ENCODE results near the gene BTG4. TPM values are rescaled to one million over a fixed set of nuclear protein-coding genes. Genes with fewer than 3 reads are reported as not detected.
A peak's percentile ranks its signal among the peaks of the same experiment; 100 is the strongest.

The BTG4 gene
- total RNA-seq, 1 experiment from 2014 or later: not detected

DNA sequence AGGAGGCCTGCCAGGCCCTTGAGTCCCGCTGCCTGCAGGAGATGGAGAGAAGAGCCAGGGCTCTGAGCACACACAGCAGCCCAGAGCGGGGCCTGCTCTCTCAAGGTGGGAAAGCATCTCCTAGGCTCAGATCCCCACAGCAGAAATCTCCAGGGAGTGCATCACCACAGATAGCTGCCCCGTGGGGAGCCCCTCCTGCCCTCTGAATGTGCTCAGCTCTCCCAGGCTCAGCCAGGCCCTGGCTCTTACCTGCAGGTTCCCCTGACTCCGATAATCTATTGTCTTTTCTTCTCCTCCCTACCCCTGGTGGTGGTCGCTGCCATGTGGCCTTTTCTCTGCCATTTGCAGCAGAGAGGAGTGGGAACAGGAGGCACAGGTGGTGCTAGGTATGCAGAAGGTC is 49.9 kb downstream of the BTG4 start:
- Mint-ChIP-seq H3K9me3 (no peaks in the 10 kb centered on the region), H3K4me3 (no peak overlapping the region), H3K36me3 (no peaks in the 10 kb centered on the region), H3K4me1 (no peaks in the 10 kb centered on the region), H3K27ac (no peak overlapping the region), H3K27me3 (ENCODE audit: low read depth) (no peaks in the 10 kb centered on the region; the same call in 1 of the 2 replicates)
- peak; percentile 51 for ATAC-seq
- ChIA-PET CTCF (interaction anchor here (1.2 kb wide), 1 partner anchor 34 kb away, joined by 5 read pairs; no protein-coding TSS in a partner anchor), POLR2A (no interaction called here)
- TF ChIP-seq, protein P1, sequence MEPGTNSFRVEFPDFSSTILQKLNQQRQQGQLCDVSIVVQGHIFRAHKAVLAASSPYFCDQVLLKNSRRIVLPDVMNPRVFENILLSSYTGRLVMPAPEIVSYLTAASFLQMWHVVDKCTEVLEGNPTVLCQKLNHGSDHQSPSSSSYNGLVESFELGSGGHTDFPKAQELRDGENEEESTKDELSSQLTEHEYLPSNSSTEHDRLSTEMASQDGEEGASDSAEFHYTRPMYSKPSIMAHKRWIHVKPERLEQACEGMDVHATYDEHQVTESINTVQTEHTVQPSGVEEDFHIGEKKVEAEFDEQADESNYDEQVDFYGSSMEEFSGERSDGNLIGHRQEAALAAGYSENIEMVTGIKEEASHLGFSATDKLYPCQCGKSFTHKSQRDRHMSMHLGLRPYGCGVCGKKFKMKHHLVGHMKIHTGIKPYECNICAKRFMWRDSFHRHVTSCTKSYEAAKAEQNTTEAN (CRISPR knock-in tag; IDR thresholded peaks at IDR 0.05): no peak
- TF ChIP-seq, protein P2, sequence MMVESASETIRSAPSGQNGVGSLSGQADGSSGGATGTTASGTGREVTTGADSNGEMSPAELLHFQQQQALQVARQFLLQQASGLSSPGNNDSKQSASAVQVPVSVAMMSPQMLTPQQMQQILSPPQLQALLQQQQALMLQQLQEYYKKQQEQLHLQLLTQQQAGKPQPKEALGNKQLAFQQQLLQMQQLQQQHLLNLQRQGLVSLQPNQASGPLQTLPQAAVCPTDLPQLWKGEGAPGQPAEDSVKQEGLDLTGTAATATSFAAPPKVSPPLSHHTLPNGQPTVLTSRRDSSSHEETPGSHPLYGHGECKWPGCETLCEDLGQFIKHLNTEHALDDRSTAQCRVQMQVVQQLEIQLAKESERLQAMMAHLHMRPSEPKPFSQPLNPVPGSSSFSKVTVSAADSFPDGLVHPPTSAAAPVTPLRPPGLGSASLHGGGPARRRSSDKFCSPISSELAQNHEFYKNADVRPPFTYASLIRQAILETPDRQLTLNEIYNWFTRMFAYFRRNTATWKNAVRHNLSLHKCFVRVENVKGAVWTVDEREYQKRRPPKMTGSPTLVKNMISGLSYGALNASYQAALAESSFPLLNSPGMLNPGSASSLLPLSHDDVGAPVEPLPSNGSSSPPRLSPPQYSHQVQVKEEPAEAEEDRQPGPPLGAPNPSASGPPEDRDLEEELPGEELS (CRISPR knock-in tag; IDR thresholded peaks at IDR 0.05): no peak
- TF ChIP-seq JAZF1 (CRISPR knock-in tag; IDR thresholded peaks at IDR 0.05) (no peak), NR2C2 (CRISPR knock-in tag; IDR thresholded peaks at IDR 0.05) (no peak), ZNF219 (CRISPR knock-in tag; IDR thresholded peaks at IDR 0.05; ENCODE audit: borderline replicate concordance) (no peak), CREM (CRISPR knock-in tag; IDR thresholded peaks at IDR 0.05) (no peak), ZNF232 (CRISPR knock-in tag; IDR thresholded peaks at IDR 0.05) (no peak), IRF2 (CRISPR knock-in tag; IDR thresholded peaks at IDR 0.05; ENCODE audit: borderline replicate concordance, low read depth) (no peak)
- TF ChIP-seq, protein P3, sequence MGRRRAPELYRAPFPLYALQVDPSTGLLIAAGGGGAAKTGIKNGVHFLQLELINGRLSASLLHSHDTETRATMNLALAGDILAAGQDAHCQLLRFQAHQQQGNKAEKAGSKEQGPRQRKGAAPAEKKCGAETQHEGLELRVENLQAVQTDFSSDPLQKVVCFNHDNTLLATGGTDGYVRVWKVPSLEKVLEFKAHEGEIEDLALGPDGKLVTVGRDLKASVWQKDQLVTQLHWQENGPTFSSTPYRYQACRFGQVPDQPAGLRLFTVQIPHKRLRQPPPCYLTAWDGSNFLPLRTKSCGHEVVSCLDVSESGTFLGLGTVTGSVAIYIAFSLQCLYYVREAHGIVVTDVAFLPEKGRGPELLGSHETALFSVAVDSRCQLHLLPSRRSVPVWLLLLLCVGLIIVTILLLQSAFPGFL (CRISPR knock-in tag; IDR thresholded peaks at IDR 0.05; ENCODE audit: borderline replicate concordance): no peak
- no peak for DNase-seq (ENCODE audit: low spot score)

DNA sequence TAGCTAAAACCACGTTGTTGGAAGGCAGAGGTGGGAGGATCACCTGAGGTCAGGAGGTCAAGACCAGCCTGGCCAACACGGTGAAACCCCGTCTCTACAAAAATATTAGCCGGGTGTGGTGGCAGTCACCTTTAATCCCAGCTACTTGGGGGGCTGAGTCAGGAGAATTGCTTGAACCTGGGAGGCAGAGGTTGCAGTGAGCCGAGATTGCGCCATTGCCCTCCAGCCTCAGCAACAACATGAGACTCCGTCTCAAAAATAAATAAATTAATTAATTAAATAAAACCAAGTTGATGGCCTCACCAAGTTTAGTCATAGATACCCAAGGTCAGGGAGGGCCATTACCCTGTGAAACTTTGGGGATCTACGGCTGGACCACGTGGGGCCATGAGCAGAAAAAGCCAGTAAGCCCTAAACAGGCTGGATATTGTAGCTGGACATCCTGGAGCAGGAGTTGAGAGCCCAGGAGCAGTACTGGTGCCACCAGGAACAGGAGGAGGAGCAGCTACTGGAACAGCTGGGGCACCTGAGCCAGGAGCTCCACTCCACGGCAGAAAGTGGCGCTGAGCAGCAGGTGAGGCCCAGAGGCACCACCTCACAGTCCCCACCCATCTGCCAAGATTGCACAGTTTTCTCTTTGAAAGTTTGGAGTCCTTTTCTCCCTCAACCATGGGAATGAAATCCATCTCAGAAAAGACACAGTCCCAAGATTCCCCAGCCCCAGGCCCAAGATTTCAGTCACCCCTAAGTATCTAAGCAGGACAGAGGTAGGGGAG is 50.5 kb downstream of the BTG4 start:
- Mint-ChIP-seq H3K4me1 (no peaks in the 10 kb centered on the region), H3K9me3 (no peaks in the 10 kb centered on the region), H3K4me3 (no peak overlapping the region), H3K27me3 (ENCODE audit: low read depth) (no peaks in the 10 kb centered on the region; the same call in none of the 2 replicates), H3K36me3 (no peaks in the 10 kb centered on the region), H3K27ac (no peak overlapping the region)
- POLR2A ChIA-PET: no interaction called here
- ATAC-seq (no peak), DNase-seq (ENCODE audit: low spot score) (no peak)
- CTCF ChIA-PET: interaction anchor here (0.6 to 2.2 kb wide), 3 partner anchors 33 to 818 kb away, joined by 4 to 9 read pairs (median 5); no protein-coding TSS in a partner anchor
- TF ChIP-seq, protein P2 (CRISPR knock-in tag; IDR thresholded peaks at IDR 0.05): no peak
- TF ChIP-seq NR1H2 (CRISPR knock-in tag; IDR thresholded peaks at IDR 0.05) (no peak), OVOL2 (CRISPR knock-in tag; IDR thresholded peaks at IDR 0.05; ENCODE audit: borderline replicate concordance) (no peak), KAT7 (CRISPR knock-in tag; IDR thresholded peaks at IDR 0.05; ENCODE audit: borderline replicate concordance) (no peak), MXD4 (CRISPR knock-in tag; IDR thresholded peaks at IDR 0.05; ENCODE audit: borderline replicate concordance) (no peak), FOXJ3 (CRISPR knock-in tag; IDR thresholded peaks at IDR 0.05; ENCODE audit: borderline replicate concordance) (no peak)
- TF ChIP-seq, protein P1 (CRISPR knock-in tag; IDR thresholded peaks at IDR 0.05): no peak
